IPS DF 6.9 (cell line): ENCODE data around the gene TUBAL3.

Source experiments
- DNase-seq: peaks from one replicate; pipeline ENCODE4 v3.0.0-alpha.2; 2013; ENCODE audit warnings: low read depth, low spot score
- H3K27ac ChIP-seq: one replicate; pipeline ENCODE4 v1.5.1; 2013; ENCODE audit warnings: low read length, control low read depth
- H3K27me3 ChIP-seq: 2 replicates; pipeline ENCODE4 v1.6.1; 2013; ENCODE audit warnings: mild to moderate bottlenecking, low read length; ENCODE audit not compliant: control insufficient read depth, insufficient read depth
- H3K36me3 ChIP-seq: 2 replicates; pipeline ENCODE4 v1.6.1; 2013; ENCODE audit warnings: low read length; ENCODE audit not compliant: control insufficient read depth, insufficient read depth
- H3K4me1 ChIP-seq: 2 replicates; pipeline ENCODE4 v1.6.1; 2013; ENCODE audit warnings: low read length; ENCODE audit not compliant: control insufficient read depth, insufficient read depth
- H3K4me3 ChIP-seq: 2 replicates; pipeline ENCODE4 v1.5.1; 2013; ENCODE audit warnings: mild to moderate bottlenecking, low read length
- H3K9me3 ChIP-seq: 2 replicates; pipeline ENCODE4 v1.6.1; 2013; ENCODE audit warnings: low read length, inconsistent platforms; ENCODE audit not compliant: control insufficient read depth, insufficient read depth
- WGBS: extraction: QIAGEN DNeasy Blood & Tissue Kit; methylation state at CpG from one replicate; pipeline ENCODE4 v1.1.7; 2013; ENCODE audit warnings: mixed read lengths, missing lambda C conversion rate; ENCODE audit not compliant: insufficient read length, insufficient coverage; 5-methylcytosine and 5-hydroxymethylcytosine counted together

TUBAL3 gene

DNA sequence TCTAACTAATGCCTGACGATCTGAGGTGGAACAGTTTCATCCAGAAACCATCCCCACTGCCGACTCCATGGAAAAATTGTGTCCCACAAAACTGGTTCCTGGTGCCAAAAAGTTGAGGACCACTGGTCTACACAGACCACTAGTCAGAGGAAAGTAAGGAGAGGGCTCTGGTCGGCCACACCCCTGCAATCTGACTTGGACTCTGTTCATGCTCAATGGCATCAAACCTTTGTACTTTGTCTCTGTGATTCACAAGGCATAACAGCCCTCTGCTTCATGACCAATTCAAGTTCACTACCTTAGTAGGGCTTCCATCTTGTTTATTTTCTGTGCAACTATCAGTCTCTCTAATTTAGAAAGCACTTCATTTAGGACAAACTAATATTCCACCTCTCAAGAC is 1.8 kb downstream of the TUBAL3 start:
- Histone ChIP-seq H3K9me3 (no peaks in the 10 kb centered on the region), H3K27me3 (no peaks in the 10 kb centered on the region), H3K36me3 (no peaks in the 10 kb centered on the region), H3K4me3 (no peak overlapping the region), H3K4me1 (no peaks in the 10 kb centered on the region), H3K27ac (no peak overlapping the region)
- no peak for DNase-seq
- no CpG with 5 or more reads among the region's 3 CpGs for WGBS

DNA sequence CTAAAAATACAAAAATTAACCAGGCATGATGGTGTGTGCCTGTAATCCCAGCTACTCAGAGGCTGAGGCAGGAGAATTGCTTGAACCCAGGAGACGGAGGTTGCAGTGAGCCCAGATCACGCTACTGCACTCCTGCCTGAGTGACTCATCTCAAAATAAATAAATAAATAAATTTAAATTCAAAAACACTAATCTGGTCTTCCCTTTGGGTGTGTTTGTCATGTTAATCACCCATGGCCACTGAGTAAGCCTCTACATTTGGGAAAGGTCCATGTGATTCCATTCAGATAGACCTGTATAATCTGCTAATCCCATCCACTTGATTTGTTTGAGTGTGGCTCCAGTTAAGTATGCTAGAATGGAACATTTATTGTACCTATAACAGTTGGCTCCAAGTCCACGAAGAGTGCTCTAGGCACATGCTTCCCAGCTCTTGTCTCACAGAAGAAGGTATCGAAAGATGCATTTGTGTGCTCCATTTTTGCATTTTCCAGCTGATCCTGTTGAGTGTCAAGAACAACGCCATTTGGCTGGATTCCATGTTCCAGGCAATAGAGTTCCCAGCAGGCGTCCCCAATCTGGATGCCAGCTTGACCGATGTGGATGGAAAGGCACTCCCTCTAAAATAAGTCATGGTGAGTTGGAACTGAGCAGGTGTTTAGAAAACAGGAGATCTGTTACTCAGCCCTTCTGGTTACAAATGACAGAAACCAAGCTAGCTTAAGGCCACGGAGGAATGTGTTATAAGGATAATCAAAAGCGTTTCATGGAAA is 4.0 kb downstream of the TUBAL3 start:
- DNase-seq: no peak
- no peaks in the 10 kb centered on the region for H3K27me3 ChIP-seq
- WGBS: no CpG with 5 or more reads among the region's 9 CpGs
- no peak overlapping the region for H3K4me3 ChIP-seq
- H3K27ac ChIP-seq: no peak overlapping the region
- H3K9me3 ChIP-seq: no peaks in the 10 kb centered on the region
- H3K4me1 ChIP-seq: no peaks in the 10 kb centered on the region
- H3K36me3 ChIP-seq: no peaks in the 10 kb centered on the region

DNA sequence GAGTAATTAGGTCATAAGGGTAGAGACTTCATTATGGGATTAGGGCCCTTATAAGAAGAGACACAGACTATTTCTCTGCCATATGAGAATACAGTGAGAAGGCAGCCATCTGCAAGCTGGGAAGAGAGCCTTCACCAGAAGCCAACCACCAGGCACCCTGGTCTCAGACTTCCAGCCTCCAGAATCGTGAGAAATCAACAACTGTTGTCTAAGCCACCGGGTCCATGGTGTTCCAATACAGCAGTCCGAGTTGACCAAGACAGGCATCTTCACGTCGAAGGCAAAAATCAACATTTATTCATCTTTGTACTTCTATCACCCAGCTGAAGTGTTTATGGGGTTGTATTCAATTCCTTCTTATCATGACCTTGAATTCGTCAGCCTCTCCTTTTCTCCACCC is 5.3 kb downstream of the TUBAL3 start:
- DNase-seq: no peak
- H3K27me3 ChIP-seq: no peaks in the 10 kb centered on the region
- H3K36me3 ChIP-seq: no peaks in the 10 kb centered on the region
- no peaks in the 10 kb centered on the region for H3K9me3 ChIP-seq
- no peak overlapping the region for H3K27ac ChIP-seq
- WGBS: no CpG with 5 or more reads among the region's 6 CpGs
- no peak overlapping the region for H3K4me3 ChIP-seq
- no peaks in the 10 kb centered on the region for H3K4me1 ChIP-seq

DNA sequence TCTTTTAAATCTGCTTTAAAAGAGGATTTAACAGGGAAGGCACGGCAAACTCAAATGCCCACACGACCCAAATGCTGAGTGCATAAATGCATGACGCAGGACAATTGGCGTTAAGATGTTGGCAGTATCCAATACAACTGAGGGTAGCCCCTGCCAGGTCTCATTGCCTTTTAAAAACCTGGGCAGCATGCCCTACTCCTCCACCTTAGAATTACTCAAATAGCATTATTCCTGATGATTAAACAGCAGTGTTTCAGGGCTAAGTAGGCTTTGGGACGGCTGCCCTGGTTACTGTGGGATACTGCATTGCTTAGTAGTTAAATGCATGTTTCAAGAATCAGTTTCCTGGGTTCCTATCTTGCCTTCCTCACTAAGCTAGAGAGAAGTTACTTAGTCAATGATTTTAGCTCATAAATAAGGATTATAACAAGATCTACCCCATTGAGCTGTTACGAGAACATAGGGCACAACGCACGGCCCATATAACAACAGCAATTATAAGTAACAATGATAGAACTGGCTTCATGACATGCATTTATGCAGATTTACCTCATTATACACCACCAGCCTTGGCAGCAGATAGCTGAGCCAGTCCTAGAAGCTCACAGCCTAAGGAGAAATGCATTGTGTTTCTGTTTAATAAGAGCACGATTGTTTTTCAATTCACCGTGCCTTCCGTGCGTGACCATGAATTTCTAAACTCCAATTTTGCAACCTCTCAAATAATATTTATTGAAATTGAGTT is 7.9 kb downstream of the TUBAL3 start:
- no peak for DNase-seq
- Histone ChIP-seq H3K27ac (no peak overlapping the region), H3K4me3 (no peak overlapping the region), H3K4me1 (no peaks in the 10 kb centered on the region), H3K36me3 (no peaks in the 10 kb centered on the region; the same call in 1 of the 2 replicates), H3K9me3 (no peaks in the 10 kb centered on the region; the same call in 1 of the 2 replicates), H3K27me3 (no peaks in the 10 kb centered on the region)
- WGBS: no CpG with 5 or more reads among the region's 12 CpGs

DNA sequence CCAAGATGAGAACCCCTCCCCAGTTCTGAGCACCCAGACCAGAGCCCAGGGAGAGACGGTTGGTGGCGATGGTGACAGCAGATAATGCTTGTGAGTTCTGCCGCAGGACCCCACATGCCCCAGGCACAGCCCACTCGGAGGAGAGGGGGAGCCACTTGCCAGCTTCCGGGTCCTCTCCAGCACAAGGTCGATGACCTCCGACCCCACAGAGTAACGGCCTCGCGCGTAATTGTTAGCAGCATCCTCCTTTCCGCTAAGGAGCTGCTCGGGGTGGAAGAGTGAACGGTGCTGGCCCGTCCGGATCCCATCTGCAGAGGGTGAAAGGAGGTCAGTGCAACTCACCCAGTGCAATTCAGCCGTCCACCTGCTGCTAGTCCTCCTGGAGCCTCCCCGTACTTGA is 9.5 kb downstream of the TUBAL3 start:
- Histone ChIP-seq H3K4me1 (no peaks in the 10 kb centered on the region), H3K27ac (no peak overlapping the region), H3K27me3 (no peaks in the 10 kb centered on the region), H3K36me3 (no peaks in the 10 kb centered on the region; the same call in 1 of the 2 replicates), H3K4me3 (no peak overlapping the region), H3K9me3 (no peaks in the 10 kb centered on the region; the same call in 1 of the 2 replicates)
- DNase-seq: no peak
- WGBS: no CpG with 5 or more reads among the region's 18 CpGs

DNA sequence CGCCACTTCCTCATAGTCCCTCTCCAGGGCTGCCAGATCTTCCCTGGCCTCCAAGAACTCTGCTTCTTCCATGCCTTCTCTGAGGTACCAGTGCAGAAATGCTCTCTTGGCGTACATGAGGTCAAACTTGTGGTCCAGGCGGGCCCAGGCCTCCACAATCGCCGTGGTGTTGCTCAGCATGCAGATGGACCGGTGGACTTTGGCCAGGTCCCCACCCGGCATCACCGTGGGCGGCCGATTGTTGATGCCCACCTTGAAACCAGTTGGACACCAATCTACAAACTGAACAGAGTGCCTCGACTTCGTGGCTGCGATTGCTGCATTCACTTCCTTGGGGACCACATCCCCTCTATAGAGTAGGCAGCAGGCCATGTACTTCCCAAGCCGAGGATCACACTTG is 11.1 kb downstream of the TUBAL3 start:
- Histone ChIP-seq H3K36me3 (no peaks in the 10 kb centered on the region; the same call in 1 of the 2 replicates), H3K27ac (no peak overlapping the region), H3K27me3 (no peaks in the 10 kb centered on the region), H3K9me3 (no peaks in the 10 kb centered on the region; the same call in 1 of the 2 replicates), H3K4me3 (no peak overlapping the region), H3K4me1 (no peaks in the 10 kb centered on the region)
- DNase-seq: no peak
- WGBS: no CpG with 5 or more reads among the region's 14 CpGs

DNA sequence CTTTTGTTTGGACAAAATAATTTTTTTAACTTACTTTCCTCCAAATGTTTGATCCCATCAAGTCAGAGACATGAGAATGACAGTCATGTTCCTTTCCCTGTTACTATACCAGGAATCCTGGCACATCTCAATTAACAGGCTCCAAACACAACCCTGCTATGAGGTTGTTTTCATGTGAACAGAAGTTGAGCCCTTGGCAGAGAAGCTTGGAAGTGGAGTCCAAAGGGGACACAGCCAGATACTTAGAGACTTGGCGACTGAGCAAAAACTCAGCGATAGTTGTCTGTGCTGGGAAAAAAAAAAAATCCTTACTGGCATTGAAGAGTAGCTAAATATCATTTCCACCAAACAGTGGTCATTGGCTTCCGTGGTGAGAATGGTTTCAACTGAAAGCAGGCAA is 12.8 kb downstream of the TUBAL3 start:
- Histone ChIP-seq H3K4me1 (no peaks in the 10 kb centered on the region; the same call in 1 of the 2 replicates), H3K27ac (no peak overlapping the region), H3K9me3 (no peaks in the 10 kb centered on the region; the same call in 1 of the 2 replicates), H3K27me3 (no peaks in the 10 kb centered on the region), H3K36me3 (no peaks in the 10 kb centered on the region; the same call in 1 of the 2 replicates), H3K4me3 (no peak overlapping the region)
- no CpG with 5 or more reads among the region's 3 CpGs for WGBS
- DNase-seq: no peak

DNA sequence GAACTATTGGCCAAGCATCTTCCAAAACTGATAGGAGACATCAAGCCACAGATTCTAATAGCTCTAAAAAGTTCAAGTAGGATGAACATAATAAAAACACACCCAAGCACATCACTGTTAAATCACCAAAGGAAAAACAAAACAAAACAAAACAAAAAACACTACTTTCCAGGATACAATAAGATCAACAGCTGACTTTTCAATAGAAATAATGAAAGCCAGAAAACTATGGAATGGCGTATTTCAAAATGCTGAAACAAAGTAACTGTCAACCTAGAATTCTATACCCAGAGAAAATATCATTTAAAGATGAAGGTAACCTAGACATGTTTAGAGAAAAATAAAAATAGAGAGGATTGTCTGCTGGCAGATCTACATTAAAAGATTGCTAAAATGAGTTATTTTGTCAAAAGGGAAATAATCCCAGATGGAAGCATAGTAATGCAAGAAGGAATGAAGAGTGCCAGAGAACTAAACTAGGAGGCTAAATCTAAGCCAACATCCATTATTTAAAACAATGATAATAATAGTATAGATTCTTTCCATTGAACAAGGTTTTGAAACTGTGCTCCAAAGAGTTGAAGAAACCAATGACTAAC is 13.9 kb downstream of the TUBAL3 start:
- H3K4me1 ChIP-seq: no peaks in the 10 kb centered on the region; the same call in 1 of the 2 replicates
- WGBS: no CpG with 5 or more reads among the region's 1 CpG
- H3K27me3 ChIP-seq: no peaks in the 10 kb centered on the region
- H3K4me3 ChIP-seq: no peak overlapping the region
- H3K9me3 ChIP-seq: no peaks in the 10 kb centered on the region; the same call in 1 of the 2 replicates
- DNase-seq: no peak
- H3K36me3 ChIP-seq: no peaks in the 10 kb centered on the region; the same call in 1 of the 2 replicates
- H3K27ac ChIP-seq: no peak overlapping the region

DNA sequence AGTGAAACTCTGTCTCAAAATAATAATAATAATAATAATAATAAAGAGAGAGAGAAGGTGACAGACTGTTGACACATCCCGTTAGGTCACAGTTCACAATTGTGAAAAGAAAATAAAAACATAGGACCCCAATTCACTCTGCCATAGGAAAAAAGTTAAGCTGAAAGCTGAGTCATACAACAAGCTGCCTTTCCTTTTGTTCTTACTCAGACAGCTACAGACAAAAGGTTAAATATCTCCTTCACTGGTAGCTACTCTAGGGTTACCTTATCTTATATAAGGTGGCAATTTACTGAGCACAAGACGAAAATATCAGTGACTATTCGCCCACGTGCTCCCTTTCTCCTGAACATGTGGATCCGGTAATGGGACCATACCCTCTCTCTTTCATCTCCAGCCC is 17.5 kb downstream of the TUBAL3 start:
- DNase-seq: no peak
- WGBS: no CpG with 5 or more reads among the region's 5 CpGs

DNA sequence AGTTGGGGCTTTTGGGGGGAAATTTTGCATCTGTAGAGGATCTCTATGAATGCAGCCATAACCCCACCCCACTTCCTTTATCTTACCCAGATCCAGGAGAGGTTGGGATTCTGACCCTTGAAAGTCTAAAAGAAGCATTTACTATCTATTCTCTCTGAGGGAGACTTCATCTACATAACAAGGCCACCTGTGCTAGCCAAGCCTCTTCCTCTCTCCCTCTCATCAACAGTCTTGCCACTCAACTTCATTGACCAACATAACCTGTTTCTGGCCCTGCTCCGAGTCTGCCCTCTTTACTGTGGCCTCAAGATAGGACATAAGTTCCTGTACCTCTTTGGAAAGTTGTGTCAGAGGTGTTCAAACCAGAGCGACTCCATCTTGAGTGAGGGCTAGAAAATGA is 19.4 kb downstream of the TUBAL3 start:
- H3K36me3 ChIP-seq: no peaks in the 10 kb centered on the region
- no peaks in the 10 kb centered on the region for H3K9me3 ChIP-seq
- H3K27me3 ChIP-seq: no peaks in the 10 kb centered on the region
- no CpG with 5 or more reads among the region's 2 CpGs for WGBS
- H3K4me1 ChIP-seq: no peaks in the 10 kb centered on the region; the same call in 1 of the 2 replicates
- H3K4me3 ChIP-seq: no peak overlapping the region
- DNase-seq: peak; percentile 37
- no peak overlapping the region for H3K27ac ChIP-seq

More for the DNA sequence above, 17.5 kb downstream of the TUBAL3 start:
- H3K36me3 ChIP-seq: no peaks in the 10 kb centered on the region
- H3K27me3 ChIP-seq: no peaks in the 10 kb centered on the region
- no peak overlapping the region for H3K27ac ChIP-seq
- no peaks in the 10 kb centered on the region; the same call in 1 of the 2 replicates for H3K4me1 ChIP-seq
- H3K9me3 ChIP-seq: no peaks in the 10 kb centered on the region; the same call in 1 of the 2 replicates
- H3K4me3 ChIP-seq: no peak overlapping the region
